ENCODE results near the gene CAVIN1. TPM values are rescaled to one million over a fixed set of nuclear protein-coding genes. Genes with fewer than 3 reads are reported as not detected.
A peak's percentile ranks its signal among the peaks of the same experiment; 100 is the strongest.

Gene CAVIN1
- total RNA-seq, 6 donors from 2014 or later, result 89.1 to 406 (median 307) TPM

- peaks cover 6 to 27% (median 14%) of the 10 kb centered on the region in 4 donors for H3K4me1 ChIP-seq
- DNase-seq (no peak), ATAC-seq (ENCODE audit: low FRiP score in 2 of 2) (no peak)
- no peak for TF ChIP-seq CTCF (IDR thresholded peaks at IDR 0.05)
- no peak for TF ChIP-seq POLR2A (IDR thresholded peaks at IDR 0.05)
- no peak overlapping the region for H3K4me3 ChIP-seq
- no peaks in the 10 kb centered on the region for H3K27me3 ChIP-seq
- 74 to 82% methylated on average over 2 to 3 of the region's 3 CpGs for WGBS, 2 donors
- no peaks in the 10 kb centered on the region for H3K36me3 ChIP-seq
- H3K27ac ChIP-seq, result no peak overlapping the region
- no peaks in the 10 kb centered on the region for H3K9me3 ChIP-seq
Observed at GRCh38 chr17:42429726-42430447, 6.8 kb upstream of the CAVIN1 start.

- 29 to 42% methylated on average over 3 to 4 of the region's 4 CpGs for WGBS, 2 donors
- Histone ChIP-seq H3K4me3 (no peak overlapping the region), H3K36me3 (no peaks in the 10 kb centered on the region), H3K27ac (peak overlapping the region in 2 of 4 donors; percentile 2 to 48), H3K27me3 (no peaks in the 10 kb centered on the region), H3K9me3 (no peaks in the 10 kb centered on the region), H3K4me1 (peaks cover 14 to 35% (median 20%) of the 10 kb centered on the region in 4 donors)
- TF ChIP-seq POLR2AphosphoS5 (IDR thresholded peaks at IDR 0.05) (peak in 1 of 2 donors; percentile 39), CTCF (IDR thresholded peaks at IDR 0.05) (peak; percentile 64 to 84 (median 76)), POLR2A (IDR thresholded peaks at IDR 0.05) (no peak)
- ATAC-seq (ENCODE audit: low FRiP score in 2 of 2), result peak; percentile 83 to 84
- DNase-seq, result peak in 1 of 2 donors; percentile 76
Observed at GRCh38 chr17:42428141-42428944, 5.3 kb upstream of the CAVIN1 start.

GRCh38 chr17:42424991-42425610, 2.0 kb upstream of the CAVIN1 start:
- H3K4me1 ChIP-seq, result peaks cover 17 to 49% (median 26%) of the 10 kb centered on the region in 4 donors
- DNase-seq (no peak), ATAC-seq (ENCODE audit: low FRiP score in 2 of 2) (no peak)
- WGBS, 2 donors, result 71 to 83% methylated on average over 4 of the region's 4 CpGs
- no peak for TF ChIP-seq POLR2A (IDR thresholded peaks at IDR 0.05)
- no peak for TF ChIP-seq EP300 (IDR thresholded peaks at IDR 0.05)
- TF ChIP-seq POLR2AphosphoS5 (IDR thresholded peaks at IDR 0.05), result no peak
- TF ChIP-seq CTCF (IDR thresholded peaks at IDR 0.05), result no peak
- H3K9me3 ChIP-seq, result no peaks in the 10 kb centered on the region
- peak overlapping the region in 1 of 4 donors; percentile 32 for H3K27ac ChIP-seq
- H3K27me3 ChIP-seq, result peaks cover 0 to 4% (median 2%) of the 10 kb centered on the region in 4 donors
- H3K4me3 ChIP-seq, result no peak overlapping the region
- no peaks in the 10 kb centered on the region for H3K36me3 ChIP-seq

GRCh38 chr17:42423766-42424165, 710 bp upstream of the CAVIN1 start:
- peak overlapping the region in 3 of 4 donors; percentile 64 to 75 (median 68) for H3K4me3 ChIP-seq
- TF ChIP-seq EP300 (IDR thresholded peaks at IDR 0.05) (no peak), CTCF (IDR thresholded peaks at IDR 0.05) (no peak), POLR2A (IDR thresholded peaks at IDR 0.05) (no peak), POLR2AphosphoS5 (IDR thresholded peaks at IDR 0.05) (no peak)
- no peaks in the 10 kb centered on the region for H3K36me3 ChIP-seq
- H3K9me3 ChIP-seq, result no peaks in the 10 kb centered on the region
- WGBS, 2 donors, result 66 to 74% methylated on average over 11 of the region's 11 CpGs
- peak overlapping the region; percentile 87 to 95 (median 92) for H3K27ac ChIP-seq
- ATAC-seq (ENCODE audit: low FRiP score in 2 of 2), result no peak
- peaks cover 28 to 62% (median 33%) of the 10 kb centered on the region in 4 donors for H3K4me1 ChIP-seq
- DNase-seq, result no peak
- H3K27me3 ChIP-seq, result peaks cover 0 to 4% (median 2%) of the 10 kb centered on the region in 4 donors
